CD4-positive, alpha-beta T cell treated with Interleukin-1 beta for 1 hour (primary cell): ENCODE results near the gene RYR3.
A peak's percentile ranks its signal among the peaks of the same experiment; 100 is the strongest.

Source experiments
- DNase-seq, 2 donors: peaks; one replicate each; pipeline ENCODE4 v3.0.0-alpha.2; 2020 to 2022

RYR3 gene

DNA sequence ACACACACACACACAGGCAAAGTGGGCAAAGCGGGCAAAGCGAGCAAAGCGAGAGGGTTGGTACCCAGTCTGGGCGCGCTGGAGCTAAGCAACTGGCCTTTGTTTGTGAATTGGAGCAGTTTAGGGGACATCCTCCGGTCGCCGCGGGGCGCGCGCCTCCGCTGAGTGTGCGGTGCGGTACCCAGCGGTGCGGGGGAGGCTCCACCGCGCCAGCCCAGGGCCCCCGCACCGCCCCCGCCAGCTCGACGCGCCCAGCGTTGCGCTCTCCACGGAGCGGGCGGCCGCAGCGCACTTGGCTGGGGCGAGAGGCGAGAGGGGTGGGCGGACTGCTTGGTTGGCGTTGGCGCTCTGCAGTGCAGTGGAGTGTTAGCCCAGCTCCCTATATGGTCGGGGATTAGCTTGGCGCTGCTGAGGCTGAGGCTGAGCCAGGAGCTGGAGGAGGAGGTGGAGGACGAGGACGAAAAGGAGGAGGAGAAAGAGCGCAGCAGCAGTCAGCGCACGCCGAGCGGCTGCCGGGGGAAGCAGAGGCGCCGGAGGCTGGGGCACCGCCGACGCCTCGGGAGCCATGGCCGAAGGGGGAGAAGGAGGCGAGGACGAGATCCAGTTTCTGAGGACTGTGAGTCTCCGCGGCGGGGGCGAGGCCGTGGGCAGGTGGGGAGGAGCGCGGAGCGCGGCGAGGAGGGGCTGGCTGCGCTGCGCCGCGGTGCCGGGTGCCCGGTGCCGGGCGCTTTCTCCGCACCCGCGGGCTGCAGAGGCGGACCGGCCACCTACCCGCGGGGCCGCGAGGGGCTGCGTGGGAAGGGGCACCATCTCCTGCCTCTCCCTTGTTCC is at the start of gene RYR3:
Gene RYR3, plus strand, starts transcription at position 487 of the 831 bp plus-strand sequence. Its CDS starts 79 bp downstream, at position 566.
- no peak for DNase-seq

- DNase-seq: no peak
Observed at GRCh38 chr15:33262306-33262705, 48.5 kb upstream of the RYR3 start.

- DNase-seq: no peak
Observed at GRCh38 chr15:33277689-33278088, 33.1 kb upstream of the RYR3 start.

GRCh38 chr15:33278816-33279612 is 31.8 kb upstream of the RYR3 start:
- no peak for DNase-seq

- DNase-seq: no peak
Observed at GRCh38 chr15:33279613-33280205, 31.1 kb upstream of the RYR3 start.

GRCh38 chr15:33282226-33283020 is 28.3 kb upstream of the RYR3 start:
- DNase-seq: no peak

GRCh38 chr15:33283576-33283975 is 27.2 kb upstream of the RYR3 start:
- no peak for DNase-seq

DNA sequence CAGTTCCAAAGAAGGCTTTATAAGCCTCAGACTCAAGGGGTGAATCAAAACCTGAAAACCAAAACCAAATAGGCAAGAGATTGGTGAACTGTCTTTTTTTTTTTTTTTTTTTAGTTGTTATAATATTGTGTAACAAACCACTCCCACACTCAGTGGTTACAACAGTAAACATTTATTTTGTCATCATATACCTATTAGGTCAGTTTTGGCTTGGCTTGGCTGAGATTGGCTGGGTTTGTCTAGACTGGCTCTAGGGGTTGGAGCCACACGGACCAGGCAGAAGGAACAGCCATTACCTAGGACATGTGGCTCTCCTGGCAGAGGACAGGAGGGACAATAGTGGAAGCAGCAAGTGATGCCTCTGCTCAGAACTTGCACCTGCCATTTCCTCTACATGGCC is 26.4 kb upstream of the RYR3 start:
- no peak for DNase-seq

GRCh38 chr15:33292717-33293307 is 18.0 kb upstream of the RYR3 start:
- DNase-seq: peak; percentile 4 to 11

DNA sequence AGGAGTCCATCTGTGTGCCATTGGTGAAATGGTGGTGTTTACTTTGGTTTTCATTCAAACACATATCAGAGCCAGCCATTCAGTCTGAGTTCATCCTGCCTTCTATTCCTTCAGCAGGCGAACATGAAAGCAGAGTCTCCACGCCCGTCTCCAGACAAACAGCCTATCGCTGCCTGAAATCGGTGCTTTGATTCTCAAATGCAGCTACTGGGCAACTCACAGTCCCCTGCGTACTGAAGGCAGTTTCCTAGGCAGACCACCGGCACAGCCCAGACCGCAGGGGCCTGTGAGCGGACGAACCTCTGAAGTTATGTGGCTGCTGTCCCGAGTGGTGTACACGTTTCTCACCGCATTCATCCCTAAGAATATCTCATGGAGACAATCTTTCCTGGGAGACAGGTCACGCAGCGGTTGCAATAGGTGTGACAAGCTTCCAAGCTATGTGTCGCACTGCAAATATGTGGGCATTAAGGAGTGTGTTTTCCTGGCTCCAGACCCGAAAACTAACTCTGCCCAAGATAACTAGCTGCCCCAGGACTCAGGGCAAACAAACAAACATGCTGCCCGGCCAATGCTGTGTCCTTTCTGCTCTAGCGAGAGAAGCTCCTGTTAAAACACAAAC is 16.9 kb upstream of the RYR3 start:
- DNase-seq: no peak

- DNase-seq: no peak
Observed at GRCh38 chr15:33296050-33296449, 14.7 kb upstream of the RYR3 start.

GRCh38 chr15:33296856-33297255 is 13.9 kb upstream of the RYR3 start:
- DNase-seq: no peak

DNA sequence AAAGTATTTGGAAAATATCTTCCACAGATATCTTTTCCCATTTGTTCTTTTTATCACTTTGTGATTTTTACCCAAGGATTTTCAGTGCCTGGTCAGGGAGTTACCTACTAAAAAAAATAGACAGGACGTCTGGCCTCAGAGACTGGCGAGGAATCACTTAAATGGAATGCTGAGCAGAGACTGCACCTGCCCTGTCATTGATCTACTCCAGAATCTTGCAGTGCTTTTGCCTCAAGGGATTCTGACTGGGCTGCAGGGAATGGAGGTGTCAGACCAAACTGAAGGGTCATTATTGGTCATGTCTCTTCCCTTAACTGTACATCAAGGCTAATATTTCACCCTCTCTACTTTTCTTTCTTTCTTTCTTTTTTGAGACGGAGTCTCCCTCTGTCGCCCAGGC is 12.1 kb upstream of the RYR3 start:
- no peak for DNase-seq

GRCh38 chr15:33304924-33305323 is 5.8 kb upstream of the RYR3 start:
- DNase-seq: no peak

GRCh38 chr15:33309602-33310276 is 1.0 kb upstream of the RYR3 start:
- no peak for DNase-seq

- no peak for DNase-seq
Observed at GRCh38 chr15:33311312-33311971, 675 bp downstream of the RYR3 start.

- no peak for DNase-seq
Observed at GRCh38 chr15:33313491-33313890, 2.7 kb downstream of the RYR3 start.

DNA sequence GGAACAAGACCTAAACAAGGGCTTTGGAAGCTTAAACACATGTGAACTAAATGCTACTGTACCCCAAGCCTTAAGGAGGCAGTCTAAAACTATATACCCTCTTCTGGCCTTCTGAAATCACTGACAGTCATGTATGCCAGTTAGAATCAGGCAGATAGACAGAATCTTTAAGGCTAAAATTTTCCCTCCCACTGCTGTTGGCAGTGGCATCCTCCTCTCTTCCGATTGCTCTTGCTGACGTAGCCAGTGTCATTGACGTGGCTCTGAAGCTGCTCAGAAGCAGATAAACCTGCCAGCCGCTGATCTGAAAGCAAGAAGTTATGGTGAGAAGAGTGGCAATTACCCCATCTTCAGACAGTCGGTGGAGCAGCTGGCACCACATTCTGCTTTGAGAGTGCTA is 3.3 kb downstream of the RYR3 start:
- DNase-seq: no peak

- DNase-seq: no peak
Observed at GRCh38 chr15:33315044-33315443, 4.3 kb downstream of the RYR3 start.

DNA sequence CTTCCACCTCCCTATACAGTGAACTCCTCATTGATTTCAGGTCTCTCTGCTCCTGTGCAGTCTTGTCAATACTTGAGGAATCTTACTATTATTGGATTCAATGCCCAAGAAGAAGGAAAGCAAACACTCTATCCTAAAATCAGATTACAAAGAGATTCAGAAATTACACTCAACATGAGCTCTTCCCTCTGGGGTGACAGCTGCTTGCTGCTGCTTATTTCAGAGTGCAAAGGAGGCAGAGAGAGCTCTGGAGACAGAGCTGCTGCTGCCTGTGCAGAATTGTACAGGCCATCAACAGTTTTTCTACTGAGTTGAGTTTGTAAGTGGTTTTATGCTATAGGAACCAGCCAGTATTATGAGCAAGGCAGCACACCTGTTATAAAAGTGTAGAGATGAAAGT is 7.1 kb downstream of the RYR3 start:
- DNase-seq: no peak

DNA sequence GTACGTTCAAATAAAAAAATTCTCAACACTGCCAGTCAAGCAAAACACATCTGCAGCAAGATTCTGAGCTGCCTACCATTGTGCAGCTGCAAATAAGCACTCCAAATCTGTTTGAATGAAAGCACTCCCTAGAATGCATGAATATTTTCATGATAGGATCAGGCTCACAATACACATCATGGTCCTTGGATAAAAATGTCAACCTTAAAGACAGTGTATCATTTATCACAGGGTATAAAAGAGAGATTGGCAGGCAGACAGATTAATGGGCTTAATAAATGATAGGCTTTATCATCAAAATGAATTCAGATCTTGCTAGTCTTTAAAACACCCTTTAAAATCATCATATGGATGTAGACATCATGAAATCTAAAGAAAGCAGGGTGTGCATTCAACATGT is 9.2 kb downstream of the RYR3 start:
- DNase-seq: no peak
